HG02970 (cell line): ENCODE results near the gene DKC1.

Source experiments
- ATAC-seq: cut with Tn5 transposase; IDR thresholded peaks from one replicate; pipeline ENCODE4 v1.9.1; 2021; ENCODE audit warnings: mild to moderate bottlenecking, moderate library complexity, moderate number of reproducible peaks; ENCODE audit not compliant: unreplicated experiment, low FRiP score

DKC1 gene

DNA sequence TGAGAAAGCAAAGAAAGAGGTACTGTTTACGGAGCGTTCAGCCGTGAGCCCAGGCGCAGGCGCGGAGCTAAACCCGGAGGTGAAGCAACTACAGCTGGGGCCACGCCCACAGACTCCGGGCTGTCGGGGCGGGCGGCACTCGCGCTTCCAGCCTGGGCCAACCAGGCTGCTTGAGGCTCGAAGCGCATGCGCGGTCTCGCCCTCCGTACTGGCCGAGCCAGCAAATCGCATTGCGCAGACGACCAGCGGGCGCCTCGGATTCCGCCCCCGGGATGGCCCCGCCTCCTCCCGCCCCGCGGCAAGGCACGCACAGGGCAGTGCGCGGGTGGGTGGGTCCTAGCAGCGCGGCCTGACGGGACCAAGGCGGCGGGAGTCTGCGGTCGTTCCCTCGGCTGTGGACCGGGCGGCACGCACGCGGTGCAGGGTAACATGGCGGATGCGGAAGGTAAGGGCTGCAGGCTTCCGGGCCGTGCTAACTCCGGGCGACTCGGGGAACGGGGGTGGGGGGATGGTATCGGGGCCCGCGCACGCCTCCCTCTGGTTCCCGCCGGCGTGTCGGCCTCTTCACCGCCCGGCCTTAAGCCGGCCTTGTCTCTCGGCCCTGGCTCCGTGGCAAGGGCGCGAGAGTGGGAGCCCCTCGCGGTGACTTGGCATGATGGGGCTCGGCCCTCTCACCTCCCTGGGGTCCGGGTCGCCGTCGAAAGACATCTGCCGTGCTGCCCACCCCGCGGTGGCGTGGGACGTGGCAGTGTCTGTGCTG lies at the start of gene DKC1:
TSS of gene DKC1 (plus strand) at position 328 of the 760 bp plus-strand sequence. CDS start at position 430, 102 bp downstream.
- ATAC-seq = peak; percentile 90

DNA sequence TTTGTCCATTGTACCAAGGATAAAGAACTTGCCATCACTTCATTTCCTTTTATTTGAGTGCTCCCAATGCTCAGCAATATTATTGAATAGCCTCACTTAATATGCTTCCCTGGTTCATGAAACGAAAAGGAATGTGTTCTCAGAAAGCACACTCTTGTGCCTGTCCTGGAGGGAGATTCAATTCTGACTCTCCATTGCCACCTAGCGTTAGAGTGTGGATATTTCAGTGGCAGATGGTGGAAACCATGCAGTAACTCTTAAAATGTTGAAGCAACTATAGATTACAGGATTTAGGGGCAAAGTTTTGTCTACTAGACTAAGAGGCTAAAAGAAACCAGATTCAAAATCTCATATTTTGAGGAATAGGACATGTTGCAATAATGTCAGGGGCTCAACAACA lies 47.7 kb upstream of the DKC1 start:
- peak; percentile 52 for ATAC-seq

DNA sequence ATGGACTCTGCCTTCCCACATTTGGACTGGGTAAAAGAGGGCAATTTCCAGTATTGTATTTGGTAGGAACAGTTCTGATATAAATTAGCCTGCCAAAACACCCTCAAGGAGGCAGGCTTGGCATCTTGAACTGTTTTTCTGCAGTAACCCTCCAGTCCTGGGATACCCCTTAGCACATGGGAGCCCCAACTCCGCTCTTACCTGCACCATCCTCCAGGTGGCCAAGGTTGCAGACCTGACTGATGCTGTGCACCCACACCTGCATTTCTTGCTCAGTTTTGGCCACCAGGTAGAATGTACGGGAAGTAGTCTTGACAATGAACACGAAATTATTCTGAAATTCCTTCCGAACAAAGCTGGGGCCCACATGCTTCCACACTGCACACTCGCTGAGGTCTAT lies 46.8 kb upstream of the DKC1 start:
- ATAC-seq = no peak

DNA sequence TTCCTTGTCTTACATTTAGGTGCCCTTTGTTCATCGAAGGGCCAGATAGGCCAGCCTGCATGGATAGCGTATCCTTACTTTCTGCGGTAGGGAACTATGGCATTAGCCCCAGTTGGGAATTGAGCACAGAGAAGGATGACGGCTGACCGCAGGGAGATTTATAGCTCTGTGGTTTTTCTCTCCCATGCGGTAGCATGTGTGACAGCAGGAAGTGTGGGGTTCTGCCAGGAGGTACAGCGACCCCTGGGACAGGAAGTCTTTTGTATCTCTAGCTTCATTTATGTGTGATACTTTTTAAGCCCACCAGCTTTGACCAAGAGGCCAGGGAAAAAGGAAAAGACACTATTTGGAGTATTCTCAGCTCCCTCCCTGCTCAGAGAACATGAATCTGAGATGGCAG lies 44.8 kb upstream of the DKC1 start:
- no peak for ATAC-seq

DNA sequence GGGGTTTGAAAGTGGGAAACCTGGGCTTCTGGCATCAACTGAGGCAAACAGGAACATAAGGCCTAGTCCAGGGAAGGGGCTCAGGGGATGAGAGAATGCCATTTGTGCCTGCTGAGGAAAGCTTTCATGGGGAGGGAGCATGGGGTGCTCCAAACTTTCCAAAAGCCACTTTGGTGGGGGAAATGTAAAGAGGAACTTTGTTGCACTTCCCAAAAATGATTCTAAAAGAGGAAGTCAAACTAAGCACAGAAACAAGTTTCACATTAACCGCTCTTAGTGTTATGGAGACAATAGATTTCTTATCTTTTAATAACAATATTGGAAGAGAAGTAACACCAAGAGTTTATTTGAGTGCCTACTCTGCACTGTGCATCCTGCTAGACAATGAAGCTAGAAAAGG lies 44.0 kb upstream of the DKC1 start:
- ATAC-seq = no peak

DNA sequence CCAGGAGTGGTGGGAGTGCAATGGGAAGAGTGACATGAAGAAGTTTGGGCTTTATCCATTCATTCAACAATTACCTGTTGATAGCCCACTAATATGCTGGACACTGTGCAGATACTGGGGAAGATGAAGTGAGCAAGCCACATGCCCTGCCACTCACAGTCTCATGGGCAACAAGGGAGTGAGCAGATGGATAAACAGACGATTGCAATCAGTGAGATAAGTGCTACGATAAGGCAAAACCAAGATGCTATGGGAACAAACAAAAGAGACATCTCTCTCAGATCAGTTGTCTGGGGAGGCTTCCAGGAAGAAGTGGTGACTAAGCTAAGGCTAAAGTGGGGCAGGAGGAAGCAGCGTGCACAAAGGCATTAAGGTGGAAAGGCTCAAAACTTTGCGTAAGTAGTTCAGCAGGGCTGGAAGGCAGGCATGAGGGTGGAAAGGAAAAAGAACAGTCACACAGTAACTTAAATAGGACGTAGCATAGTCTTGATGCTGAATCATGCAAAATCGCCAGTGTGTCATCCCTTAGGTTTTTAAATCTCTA lies 43.5 kb upstream of the DKC1 start:
- no peak for ATAC-seq

DNA sequence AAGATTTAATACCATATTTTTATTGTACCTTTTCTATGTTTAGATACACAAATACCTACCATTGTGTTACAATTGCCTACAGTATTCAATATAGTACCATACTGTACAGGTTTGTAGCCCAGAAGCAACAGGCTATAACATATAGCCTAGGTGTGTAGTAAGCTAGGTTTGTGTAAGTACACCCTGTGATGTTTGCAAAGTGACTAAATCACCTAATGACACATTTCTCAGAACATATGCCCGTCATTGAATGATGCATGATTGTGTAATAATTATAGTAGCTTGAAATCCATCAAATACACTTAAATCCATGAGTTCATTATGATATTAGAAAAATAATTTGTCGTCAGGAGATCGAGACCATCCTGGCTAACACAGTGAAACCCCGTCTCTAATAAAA lies 42.6 kb upstream of the DKC1 start:
- no peak for ATAC-seq

DNA sequence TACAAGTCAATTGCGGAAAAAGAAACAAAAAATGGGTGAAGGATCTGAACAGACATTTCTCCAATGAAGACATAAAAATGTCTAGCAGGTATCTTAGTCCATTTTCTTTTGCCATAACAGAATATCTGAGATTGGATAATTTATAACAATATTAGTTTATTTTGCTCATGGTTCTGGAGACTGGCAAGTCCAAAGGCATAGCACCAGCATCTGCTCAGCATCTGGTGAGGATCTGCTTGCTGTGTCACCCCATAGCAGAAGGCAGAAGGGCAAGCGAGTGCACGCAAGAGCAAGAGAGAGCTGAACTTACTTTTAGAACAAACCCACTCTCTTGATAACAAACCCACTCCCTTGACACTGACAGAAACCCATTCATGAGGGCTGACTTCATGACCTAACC lies 41.5 kb upstream of the DKC1 start:
- no peak for ATAC-seq

DNA sequence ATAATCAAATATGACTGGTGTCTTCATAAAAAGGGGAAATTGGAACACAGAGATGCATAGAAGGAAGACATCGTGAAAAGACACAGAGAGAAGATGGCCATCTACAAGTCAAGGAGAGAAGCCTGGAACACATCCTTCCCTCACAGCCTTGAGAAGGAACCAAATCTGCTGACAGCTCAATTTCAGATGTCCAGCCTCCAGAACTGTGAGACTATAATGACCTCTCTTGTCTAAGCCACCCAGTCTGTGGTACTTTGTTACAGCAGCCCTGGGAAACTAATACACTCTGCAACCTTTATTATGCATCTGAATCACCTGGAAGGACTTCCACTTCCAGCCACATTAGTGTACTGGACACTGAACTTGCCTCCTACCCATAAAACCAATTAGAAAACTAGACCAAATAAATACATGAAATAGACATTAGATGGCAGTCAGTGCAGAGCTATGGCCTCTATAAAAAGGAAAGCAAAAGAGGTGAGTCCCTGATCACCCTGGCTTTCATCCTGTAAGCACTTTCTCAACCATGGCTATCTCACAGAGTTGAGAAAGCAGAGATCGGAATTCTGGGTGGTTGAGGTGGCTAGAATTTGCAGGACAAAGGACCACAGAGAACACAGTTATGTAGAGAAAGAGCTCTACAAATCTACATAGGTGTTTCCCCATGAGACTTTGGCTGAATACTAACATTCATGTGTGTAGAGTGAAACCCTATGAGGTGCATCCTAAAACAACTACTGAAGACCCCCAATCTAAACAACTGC lies 37.5 kb upstream of the DKC1 start:
- no peak for ATAC-seq

DNA sequence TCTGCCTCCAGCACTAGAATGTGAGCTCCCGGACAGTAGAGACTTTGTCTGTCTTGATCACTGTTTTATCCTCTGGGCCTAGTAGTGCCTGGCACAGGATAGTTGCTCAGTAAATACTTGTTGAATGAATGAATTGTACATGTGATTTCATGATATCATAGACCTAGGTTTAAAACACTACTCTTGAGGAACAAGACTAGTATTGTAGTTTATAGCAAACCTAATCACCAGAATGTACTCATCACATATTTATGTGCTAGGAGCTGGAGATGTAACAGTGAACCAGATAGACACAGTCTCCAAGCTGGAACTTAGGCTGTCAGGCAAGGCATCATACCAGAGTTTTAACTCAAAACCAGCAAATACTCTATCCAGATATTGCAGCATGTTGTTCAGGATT lies 35.2 kb upstream of the DKC1 start:
- no peak for ATAC-seq

DNA sequence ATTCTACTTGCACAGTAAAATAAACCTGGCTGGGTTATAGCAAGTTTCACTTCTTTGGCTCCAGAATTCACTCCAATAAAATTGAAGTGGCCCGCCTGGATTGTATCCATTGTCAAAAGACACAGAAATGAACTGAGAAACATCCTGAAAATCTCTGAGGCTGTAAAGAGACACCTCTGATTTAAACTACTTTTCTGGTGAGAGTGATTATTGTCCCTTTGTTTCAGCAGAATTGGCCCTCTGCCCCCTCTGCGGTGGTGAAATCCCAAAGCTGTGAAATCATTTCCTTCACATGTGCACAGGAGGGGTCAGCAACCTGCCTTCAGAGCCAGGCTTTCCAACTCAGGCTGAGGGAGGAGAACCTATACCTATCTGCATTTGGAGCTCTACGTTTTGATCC lies 34.8 kb upstream of the DKC1 start:
- ATAC-seq = no peak

DNA sequence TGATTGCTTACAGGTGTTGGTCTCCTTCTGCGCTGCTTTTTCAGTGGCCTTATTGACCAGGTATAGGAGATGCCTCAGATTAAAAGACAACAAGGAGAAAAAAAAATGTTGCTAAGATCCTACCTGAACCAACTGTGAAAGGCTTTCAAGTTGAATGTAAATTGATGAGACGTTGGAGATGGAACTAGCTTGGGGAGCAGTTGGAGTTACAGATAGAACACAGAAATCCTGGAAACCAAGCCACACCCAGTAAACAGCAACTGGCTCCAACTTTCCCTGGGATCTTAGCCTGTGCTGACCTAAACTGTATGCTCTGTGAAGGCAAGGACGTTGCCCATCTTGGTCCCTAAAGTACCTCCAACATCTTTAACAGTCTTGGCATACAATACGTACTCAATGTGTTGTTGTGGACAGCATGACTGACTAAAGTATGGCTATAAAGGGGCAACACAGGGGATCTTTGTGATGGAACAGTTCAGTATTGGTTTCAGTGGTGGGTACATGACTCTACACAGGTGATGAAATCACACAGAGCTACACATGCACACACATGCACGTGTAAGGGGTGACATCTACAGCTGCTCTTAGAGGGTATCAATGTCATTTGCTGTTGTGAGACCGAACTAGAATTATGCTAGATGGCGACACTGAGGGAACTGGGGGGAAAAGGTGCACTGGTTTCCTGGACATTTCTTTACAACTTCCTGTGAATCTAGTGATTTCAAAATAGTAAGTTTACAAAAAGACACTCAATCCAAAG lies 34.1 kb upstream of the DKC1 start:
- ATAC-seq = no peak

DNA sequence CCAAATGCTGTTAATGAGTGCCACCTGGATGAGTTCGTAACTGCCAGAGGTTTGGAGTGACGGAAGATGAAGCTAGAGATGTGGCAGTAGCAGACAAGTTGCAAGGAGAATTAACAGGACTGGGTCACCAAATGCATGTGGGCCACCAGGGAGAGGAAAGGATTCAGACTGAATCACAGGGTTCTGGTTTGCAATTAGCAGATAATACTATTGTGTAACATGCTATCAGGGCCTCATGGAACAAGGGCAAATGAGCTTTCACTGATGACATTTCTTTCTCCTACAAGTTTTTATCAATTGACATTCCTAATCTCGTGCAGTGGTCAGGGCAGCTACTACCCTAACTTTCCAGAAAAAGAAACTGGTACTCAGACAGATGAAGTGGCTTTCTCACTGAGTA lies 33.2 kb upstream of the DKC1 start:
- ATAC-seq = no peak

DNA sequence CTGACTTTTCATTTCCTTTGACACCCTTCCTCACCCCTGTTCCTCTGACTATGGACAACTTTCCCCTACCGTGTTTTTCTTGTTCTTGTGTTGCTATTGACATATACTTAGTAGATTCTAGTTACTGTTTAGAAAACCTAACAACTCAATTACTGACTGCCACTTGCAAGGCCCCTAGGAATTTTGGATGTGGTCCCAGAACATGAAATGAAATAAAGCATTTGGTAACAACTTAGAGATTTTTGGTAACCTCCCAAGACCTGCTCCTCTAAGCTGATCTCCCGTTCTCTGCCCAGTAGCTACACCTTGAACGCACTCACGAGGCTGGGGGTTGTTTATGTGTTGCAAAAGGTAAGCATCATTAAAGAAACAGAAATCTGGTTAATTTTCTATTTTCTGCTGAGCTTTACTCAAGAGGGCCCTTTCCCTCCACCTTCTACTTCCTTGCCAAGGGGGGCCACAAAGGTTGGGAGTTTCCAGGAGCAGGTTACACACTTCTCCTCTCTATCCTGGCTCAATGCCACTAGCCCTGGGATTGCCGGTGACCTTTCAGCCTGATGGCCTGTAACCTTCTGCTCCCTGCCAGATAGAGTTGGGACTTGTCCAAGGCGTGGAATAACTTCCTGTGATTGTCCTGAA lies 32.3 kb upstream of the DKC1 start:
- ATAC-seq = no peak

DNA sequence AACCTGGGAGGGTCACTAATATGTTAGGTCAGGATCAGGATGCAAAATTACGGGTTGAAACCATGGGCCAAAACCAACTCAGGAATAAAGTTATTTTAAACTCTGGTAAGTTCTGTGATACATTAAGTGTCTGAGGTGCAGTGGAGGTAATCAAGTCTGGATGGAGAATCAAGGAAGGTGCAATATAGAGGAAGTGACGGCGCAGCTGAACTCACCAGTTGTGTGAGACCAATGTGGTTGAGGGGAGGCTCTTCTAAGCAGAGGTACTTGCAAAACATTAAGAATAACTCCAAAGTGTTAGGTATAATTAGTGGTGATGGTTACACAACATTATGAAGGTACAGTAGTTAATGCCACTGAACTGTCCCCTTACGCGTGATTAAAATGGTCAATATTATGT lies 31.5 kb upstream of the DKC1 start:
- ATAC-seq = no peak

DNA sequence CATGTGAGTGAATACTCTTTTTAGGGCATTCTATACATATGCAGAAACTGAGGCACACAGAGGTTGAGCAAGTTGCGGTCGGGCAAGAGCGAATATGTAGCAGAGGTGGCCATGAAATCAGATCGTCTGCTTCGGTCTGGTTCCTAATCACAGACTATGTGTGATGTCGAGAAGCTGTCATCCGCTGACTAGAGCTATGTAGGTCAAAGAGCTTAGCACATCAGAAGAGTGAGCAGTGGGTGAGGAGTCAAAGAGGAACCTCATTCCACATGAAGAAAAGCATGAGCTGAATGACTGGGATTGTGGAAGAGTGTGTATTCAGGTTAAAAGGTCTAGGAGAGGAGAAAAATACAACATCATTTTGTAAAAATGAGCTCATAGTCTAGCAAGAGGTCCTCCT lies 30.8 kb upstream of the DKC1 start:
- ATAC-seq = no peak

DNA sequence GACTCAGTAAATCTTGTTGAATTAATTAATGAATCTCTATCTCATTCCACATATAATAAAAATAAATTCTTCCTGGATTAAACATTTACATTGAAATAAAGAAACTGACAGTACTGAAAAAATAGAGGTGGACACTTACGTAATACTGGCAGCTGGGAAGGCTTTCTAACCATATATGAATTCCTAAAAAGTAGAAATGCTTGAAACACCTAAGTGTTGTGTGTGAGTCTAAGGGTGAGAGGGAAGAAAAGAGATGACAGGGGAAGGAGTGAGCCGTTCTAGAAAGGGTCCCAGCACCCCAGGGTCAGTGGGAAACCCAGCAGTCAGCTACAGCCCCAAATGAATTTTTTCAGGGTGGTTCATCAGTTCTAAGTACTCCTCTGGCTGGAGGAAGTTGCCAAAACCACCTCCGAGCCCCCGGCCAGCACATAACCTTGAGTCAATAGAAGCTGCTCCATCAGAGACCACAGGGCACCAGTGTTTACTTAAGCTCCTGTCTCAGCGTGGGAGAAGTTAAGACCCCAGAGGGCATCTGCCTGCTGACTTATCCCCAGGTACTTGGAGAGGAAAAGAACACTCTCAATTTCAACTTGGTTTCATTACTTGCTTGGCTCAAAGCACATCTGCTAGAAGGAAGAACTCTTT lies 30.1 kb upstream of the DKC1 start:
- ATAC-seq = no peak

DNA sequence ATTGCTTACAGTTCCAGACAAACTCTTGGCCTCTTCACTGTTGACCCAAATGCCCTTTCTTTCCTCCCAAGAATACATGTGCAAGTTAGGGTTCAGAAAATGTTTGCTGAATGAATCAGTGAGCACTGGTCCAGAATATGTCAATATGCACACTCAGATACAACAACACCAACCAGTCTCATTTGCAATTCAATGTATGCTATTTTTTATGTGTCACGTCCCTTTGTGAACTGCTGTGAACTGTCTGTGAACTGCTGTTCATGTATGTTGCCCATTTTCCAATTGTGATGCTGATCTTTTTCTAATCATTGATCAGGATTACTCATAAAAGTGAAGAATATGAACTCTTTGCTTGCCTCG lies 29.6 kb upstream of the DKC1 start:
- ATAC-seq = no peak

DNA sequence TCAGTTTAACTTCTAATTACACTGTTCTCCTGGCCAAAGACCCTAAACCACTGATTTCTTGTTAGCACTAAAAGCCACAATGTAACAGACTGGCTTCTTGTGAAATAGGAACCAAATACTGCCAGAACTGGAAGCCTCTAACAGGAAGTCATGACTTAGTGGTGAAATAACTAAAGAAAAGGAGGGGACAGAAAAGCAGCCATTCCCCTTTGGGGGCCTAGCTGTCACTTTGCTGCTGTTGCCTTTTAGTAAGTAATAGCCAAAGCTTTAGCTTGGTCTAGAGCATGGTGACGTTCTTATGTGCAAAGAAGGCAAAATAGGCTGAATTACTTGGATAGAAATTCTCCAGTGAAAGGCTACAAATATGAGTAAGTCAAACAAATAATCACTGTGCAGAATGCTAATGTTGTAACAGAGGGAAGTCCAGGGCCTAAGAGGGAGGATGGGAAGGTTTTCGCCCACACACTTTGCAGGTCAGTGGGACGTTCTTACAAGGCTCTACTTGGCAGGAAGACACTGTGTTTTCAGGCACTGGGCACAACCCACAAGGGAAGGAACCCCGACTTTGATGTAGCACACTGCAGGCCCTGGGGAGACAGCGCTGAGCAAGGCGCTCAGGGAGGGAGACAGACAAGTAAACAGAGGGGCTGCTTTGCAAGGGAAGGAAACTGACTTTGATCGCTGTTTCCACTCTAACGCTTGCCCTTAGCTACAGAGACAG lies 28.4 kb upstream of the DKC1 start:
- ATAC-seq = no peak
